ENCODE data around the gene PRDX2.

GRCh38 chr19:12778017-12778904 is 23.3 kb downstream of the PRDX2 start:
- TF ChIP-seq POLR2A (IDR thresholded peaks at IDR 0.05; ENCODE audit: low read length) (peak; percentile 36), GATA1 (IDR thresholded peaks at IDR 0.05; ENCODE audit: low read depth, low read length) (no peak)
